HCT116 (cell line): ENCODE measurements around the gene SPAG6.

ENCODE experiments used
- EGR1 ChIP-seq: IDR thresholded peaks from 2 replicates; pipeline ENCODE4 v1.6.1; 2012; ENCODE audit warnings: low read depth
- ELF1 ChIP-seq: IDR thresholded peaks from 2 replicates; pipeline ENCODE4 v1.6.1; 2012; ENCODE audit warnings: low read depth, borderline replicate concordance
- EZH2 ChIP-seq: fragments of 200-600 bp; sonication (generic); IDR thresholded peaks from 2 replicates; pipeline ENCODE4 v1.6.1; 2017; ENCODE audit warnings: antibody characterized with exemption, mixed run types
- FOSL1 ChIP-seq: IDR thresholded peaks from 2 replicates; pipeline ENCODE4 v1.6.1; 2012; ENCODE audit warnings: low read depth
- JUND ChIP-seq: IDR thresholded peaks from 2 replicates; pipeline ENCODE4 v1.6.1; 2012
- POLR2A ChIP-seq: IDR thresholded peaks from 2 replicates; pipeline ENCODE4 v1.7.0; 2011; ENCODE audit warnings: borderline replicate concordance; ENCODE audit not compliant: insufficient read depth, insufficient read length; ENCODE audit errors: extremely low read depth
- POLR2AphosphoS5 ChIP-seq: IDR thresholded peaks from 2 replicates; pipeline ENCODE4 v1.6.1; 2011; ENCODE audit warnings: mild to moderate bottlenecking, low read depth, low read length, moderate library complexity
- SIN3A ChIP-seq: IDR thresholded peaks from 2 replicates; pipeline ENCODE4 v1.6.1; 2012; ENCODE audit warnings: low read depth
- ZNF274 ChIP-seq: fragments of 200-500 bp; sonication (Bioruptor generic); IDR thresholded peaks from 2 replicates; pipeline ENCODE4 v1.6.1; 2014; ENCODE audit warnings: mild to moderate bottlenecking, low read depth, low read length, inconsistent platforms
- TF ChIP-seq, protein P1 (sequence below), 3 experiments: fragments of 200-600 bp in 1 of 3; sonication (generic) in 1 of 3; IDR thresholded peaks in 2 of 3; conservative IDR thresholded peaks in 1 of 3; 2 replicates each; pipeline ENCODE4 v1.5.1; 2012 to 2017; ENCODE audit warnings: low read depth in 2 of 3, low read length in 2 of 3, antibody characterized with exemption in 1 of 3, borderline replicate concordance in 1 of 3, control low read depth in 1 of 3, mild to moderate bottlenecking in 1 of 3, mixed read lengths in 1 of 3, mixed run types in 1 of 3, moderate library complexity in 1 of 3; ENCODE audit not compliant: insufficient read depth in 1 of 3
- TF ChIP-seq, protein P2 (sequence below): IDR thresholded peaks from 2 replicates; pipeline ENCODE4 v1.6.1; 2012
- TF ChIP-seq, protein P3 (sequence below): IDR thresholded peaks from 2 replicates; pipeline ENCODE4 v1.6.1; 2012; ENCODE audit warnings: low read depth

DNA sequence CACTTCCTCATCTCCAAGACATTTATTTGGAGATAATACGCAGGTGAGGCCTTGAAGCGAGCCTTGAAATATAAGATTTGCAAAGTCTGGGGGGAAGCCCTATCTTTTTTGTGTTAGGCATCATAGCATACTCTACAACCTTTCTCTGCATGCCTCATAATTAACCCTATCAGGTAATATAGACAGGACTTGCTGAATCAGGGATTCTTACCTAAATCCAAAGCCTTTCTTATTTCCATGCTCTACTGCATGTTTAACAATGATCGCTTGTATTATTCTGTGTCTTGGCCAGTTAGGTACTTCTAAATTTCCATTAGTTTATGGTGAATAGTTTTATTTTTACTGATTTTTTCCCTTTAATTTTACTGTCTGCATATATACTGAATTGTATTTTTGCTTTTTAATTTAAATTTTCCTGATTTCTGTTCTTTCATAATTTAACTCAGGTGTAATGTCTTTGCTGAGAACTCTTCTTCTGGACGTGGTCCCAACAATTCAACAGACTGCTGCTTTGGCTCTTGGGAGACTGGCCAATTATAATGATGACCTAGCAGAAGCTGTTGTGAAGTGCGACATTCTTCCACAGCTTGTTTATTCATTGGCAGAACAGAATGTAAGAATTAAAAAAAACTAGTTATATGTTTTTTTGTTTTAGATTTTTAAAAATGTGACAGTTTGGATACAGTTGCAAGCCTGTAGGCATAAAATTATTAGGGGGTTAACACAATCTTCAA is 19.3 kb downstream of the SPAG6 start:
- TF ChIP-seq, protein P1, sequence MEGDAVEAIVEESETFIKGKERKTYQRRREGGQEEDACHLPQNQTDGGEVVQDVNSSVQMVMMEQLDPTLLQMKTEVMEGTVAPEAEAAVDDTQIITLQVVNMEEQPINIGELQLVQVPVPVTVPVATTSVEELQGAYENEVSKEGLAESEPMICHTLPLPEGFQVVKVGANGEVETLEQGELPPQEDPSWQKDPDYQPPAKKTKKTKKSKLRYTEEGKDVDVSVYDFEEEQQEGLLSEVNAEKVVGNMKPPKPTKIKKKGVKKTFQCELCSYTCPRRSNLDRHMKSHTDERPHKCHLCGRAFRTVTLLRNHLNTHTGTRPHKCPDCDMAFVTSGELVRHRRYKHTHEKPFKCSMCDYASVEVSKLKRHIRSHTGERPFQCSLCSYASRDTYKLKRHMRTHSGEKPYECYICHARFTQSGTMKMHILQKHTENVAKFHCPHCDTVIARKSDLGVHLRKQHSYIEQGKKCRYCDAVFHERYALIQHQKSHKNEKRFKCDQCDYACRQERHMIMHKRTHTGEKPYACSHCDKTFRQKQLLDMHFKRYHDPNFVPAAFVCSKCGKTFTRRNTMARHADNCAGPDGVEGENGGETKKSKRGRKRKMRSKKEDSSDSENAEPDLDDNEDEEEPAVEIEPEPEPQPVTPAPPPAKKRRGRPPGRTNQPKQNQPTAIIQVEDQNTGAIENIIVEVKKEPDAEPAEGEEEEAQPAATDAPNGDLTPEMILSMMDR (IDR thresholded peaks at IDR 0.05 in 2 of 3, conservative IDR thresholded peaks at IDR 0.05 in 1 of 3; ENCODE audit: borderline replicate concordance in 1 of 3, insufficient read depth in 1 of 3, low read depth in 2 of 3, low read length in 2 of 3): no peak
- TF ChIP-seq POLR2A (no peak), SIN3A (no peak), EGR1 (no peak), POLR2AphosphoS5 (no peak), ELF1 (no peak), ZNF274 (no peak), FOSL1 (no peak), EZH2 (no peak), JUND (no peak)
- TF ChIP-seq, protein P2, sequence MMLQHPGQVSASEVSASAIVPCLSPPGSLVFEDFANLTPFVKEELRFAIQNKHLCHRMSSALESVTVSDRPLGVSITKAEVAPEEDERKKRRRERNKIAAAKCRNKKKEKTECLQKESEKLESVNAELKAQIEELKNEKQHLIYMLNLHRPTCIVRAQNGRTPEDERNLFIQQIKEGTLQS: no peak
- TF ChIP-seq, protein P3, sequence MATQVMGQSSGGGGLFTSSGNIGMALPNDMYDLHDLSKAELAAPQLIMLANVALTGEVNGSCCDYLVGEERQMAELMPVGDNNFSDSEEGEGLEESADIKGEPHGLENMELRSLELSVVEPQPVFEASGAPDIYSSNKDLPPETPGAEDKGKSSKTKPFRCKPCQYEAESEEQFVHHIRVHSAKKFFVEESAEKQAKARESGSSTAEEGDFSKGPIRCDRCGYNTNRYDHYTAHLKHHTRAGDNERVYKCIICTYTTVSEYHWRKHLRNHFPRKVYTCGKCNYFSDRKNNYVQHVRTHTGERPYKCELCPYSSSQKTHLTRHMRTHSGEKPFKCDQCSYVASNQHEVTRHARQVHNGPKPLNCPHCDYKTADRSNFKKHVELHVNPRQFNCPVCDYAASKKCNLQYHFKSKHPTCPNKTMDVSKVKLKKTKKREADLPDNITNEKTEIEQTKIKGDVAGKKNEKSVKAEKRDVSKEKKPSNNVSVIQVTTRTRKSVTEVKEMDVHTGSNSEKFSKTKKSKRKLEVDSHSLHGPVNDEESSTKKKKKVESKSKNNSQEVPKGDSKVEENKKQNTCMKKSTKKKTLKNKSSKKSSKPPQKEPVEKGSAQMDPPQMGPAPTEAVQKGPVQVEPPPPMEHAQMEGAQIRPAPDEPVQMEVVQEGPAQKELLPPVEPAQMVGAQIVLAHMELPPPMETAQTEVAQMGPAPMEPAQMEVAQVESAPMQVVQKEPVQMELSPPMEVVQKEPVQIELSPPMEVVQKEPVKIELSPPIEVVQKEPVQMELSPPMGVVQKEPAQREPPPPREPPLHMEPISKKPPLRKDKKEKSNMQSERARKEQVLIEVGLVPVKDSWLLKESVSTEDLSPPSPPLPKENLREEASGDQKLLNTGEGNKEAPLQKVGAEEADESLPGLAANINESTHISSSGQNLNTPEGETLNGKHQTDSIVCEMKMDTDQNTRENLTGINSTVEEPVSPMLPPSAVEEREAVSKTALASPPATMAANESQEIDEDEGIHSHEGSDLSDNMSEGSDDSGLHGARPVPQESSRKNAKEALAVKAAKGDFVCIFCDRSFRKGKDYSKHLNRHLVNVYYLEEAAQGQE: no peak
